Esophagus squamous epithelium (tissue), 5 donors: ENCODE measurements around the gene MYO9A. TPM values are rescaled to one million over a fixed set of nuclear protein-coding genes. Genes with fewer than 3 reads are reported as not detected.
A peak's percentile ranks its signal among the peaks of the same experiment; 100 is the strongest.

ENCODE experiments used
- DNase-seq: peaks from one replicate; lab custom pipeline; 2025; lab: John Stamatoyannopoulos, UW
- H3K27ac ChIP-seq, 4 donors: fragments of 200-600 bp; sonication (generic); one replicate each; pipeline ENCODE4 v1.5.1; 2016 to 2019; ENCODE audit warnings: mild to moderate bottlenecking in 1 of 4
- H3K27me3 ChIP-seq, 4 donors: fragments of 200-600 bp; sonication (generic); 1 replicate in 3 of 4; 2 replicates in 1 of 4; pipeline versions ENCODE4 v1.5.1 to v1.6.0; 2017 to 2021; ENCODE audit warnings: antibody characterized with exemption in 1 of 4
- H3K36me3 ChIP-seq, 3 donors: fragments of 200-600 bp; sonication (generic); one replicate each; pipeline ENCODE4 v1.5.1; 2016 to 2019
- H3K4me1 ChIP-seq, 3 donors: fragments of 200-600 bp; sonication (generic); one replicate each; pipeline ENCODE4 v1.5.1; 2017 to 2019
- H3K4me3 ChIP-seq, 4 donors: fragments of 200-600 bp; sonication (generic); 1 replicate in 3 of 4; 2 replicates in 1 of 4; pipeline ENCODE4 v1.5.1; 2016 to 2019; ENCODE audit warnings: mild to moderate bottlenecking in 2 of 4, moderate library complexity in 1 of 4
- H3K9me3 ChIP-seq, 3 donors: fragments of 200-600 bp; sonication (generic); one replicate each; pipeline ENCODE4 v1.5.1; 2016 to 2019
- POLR2A ChIP-seq, 4 donors: fragments of 450-650 bp; IDR thresholded peaks; one replicate each; pipeline ENCODE4 v1.6.1; 2017; ENCODE audit warnings: antibody characterized with exemption in 4 of 4, mild to moderate bottlenecking in 4 of 4, moderate library complexity in 3 of 4
- WGBS, 2 donors: methylation state at CpG; one replicate each; pipeline ENCODE4 v1.1.5; 2018; 5-methylcytosine and 5-hydroxymethylcytosine counted together
- intact Hi-C: fragments of 100-400 bp; cut with DNase I; formaldehyde crosslinking; loops from one replicate; pipeline ENCODE4 v1.15.0; 2022
- total RNA-seq, 4 donors: library from RNA; depleted of rRNA; stranded (reverse); fragments of >200 nt; gene quantifications; one replicate each; pipeline ENCODE4 v1.1.0, GENCODE V29; 2016
- TF ChIP-seq, protein P1 (sequence below), 6 experiments: fragments of 450-650 bp in 4 of 6; fragments of 200-600 bp in 2 of 6; sonication (generic) in 2 of 6; IDR thresholded peaks; one replicate each; pipeline ENCODE4 v1.5.1; 2016 to 2019; ENCODE audit warnings: antibody characterized with exemption in 6 of 6, mild to moderate bottlenecking in 4 of 6, moderate library complexity in 4 of 6
- donor health status: DM: yes; HTN: yes; CAD: no.

MYO9A gene
- total RNA-seq, 4 donors from 2014 or later = 18.2 to 62.0 (median 35.0) TPM

GRCh38 chr15:71800835-71801745 lies 316.9 kb downstream of the MYO9A start:
- H3K36me3 ChIP-seq = no peaks in the 10 kb centered on the region
- H3K9me3 ChIP-seq = no peaks in the 10 kb centered on the region
- WGBS, 2 donors = 53 to 58% methylated on average over 13 to 16 of the region's 17 CpGs
- intact Hi-C loops = loop anchor here (10.0 kb wide), 1 partner anchor 354 kb away; no protein-coding TSS in a partner anchor
- H3K27ac ChIP-seq = no peak overlapping the region
- H3K4me1 ChIP-seq = peaks cover 0 to 15% (median 0%) of the 10 kb centered on the region in 3 donors
- H3K27me3 ChIP-seq = no peaks in the 10 kb centered on the region
- H3K4me3 ChIP-seq = no peak overlapping the region
- DNase-seq = no peak
- TF ChIP-seq, protein P1, sequence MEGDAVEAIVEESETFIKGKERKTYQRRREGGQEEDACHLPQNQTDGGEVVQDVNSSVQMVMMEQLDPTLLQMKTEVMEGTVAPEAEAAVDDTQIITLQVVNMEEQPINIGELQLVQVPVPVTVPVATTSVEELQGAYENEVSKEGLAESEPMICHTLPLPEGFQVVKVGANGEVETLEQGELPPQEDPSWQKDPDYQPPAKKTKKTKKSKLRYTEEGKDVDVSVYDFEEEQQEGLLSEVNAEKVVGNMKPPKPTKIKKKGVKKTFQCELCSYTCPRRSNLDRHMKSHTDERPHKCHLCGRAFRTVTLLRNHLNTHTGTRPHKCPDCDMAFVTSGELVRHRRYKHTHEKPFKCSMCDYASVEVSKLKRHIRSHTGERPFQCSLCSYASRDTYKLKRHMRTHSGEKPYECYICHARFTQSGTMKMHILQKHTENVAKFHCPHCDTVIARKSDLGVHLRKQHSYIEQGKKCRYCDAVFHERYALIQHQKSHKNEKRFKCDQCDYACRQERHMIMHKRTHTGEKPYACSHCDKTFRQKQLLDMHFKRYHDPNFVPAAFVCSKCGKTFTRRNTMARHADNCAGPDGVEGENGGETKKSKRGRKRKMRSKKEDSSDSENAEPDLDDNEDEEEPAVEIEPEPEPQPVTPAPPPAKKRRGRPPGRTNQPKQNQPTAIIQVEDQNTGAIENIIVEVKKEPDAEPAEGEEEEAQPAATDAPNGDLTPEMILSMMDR (IDR thresholded peaks at IDR 0.05) = peak; percentile 36 to 92 (median 84)
- no peak for TF ChIP-seq POLR2A (IDR thresholded peaks at IDR 0.05)

DNA sequence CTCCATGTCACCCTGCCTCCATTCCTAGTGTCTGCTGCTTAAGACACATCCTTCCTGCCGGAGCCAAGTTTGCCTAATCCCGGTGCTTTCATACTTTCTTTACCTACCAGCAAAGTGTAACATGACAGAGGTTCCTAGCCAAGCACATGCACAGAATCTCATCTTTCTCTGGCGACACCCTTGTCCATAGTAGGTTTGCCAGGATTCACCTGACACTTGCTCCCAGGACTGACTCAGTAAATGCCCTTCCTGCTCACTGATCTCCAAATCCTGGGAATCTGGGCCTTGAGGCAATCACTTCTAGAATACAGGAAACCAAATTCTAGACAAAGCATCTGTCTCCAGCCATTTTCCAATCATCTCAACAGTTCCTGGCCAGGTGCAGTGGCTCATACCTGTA lies 317.8 kb downstream of the MYO9A start:
- Histone ChIP-seq H3K36me3 (no peaks in the 10 kb centered on the region), H3K4me1 (peaks cover 0 to 15% (median 0%) of the 10 kb centered on the region in 3 donors), H3K27ac (no peak overlapping the region), H3K4me3 (no peak overlapping the region), H3K9me3 (no peaks in the 10 kb centered on the region), H3K27me3 (no peaks in the 10 kb centered on the region)
- WGBS, 2 donors = 53 to 76% methylated on average over 3 of the region's 3 CpGs
- DNase-seq = no peak
- TF ChIP-seq, protein P1 (IDR thresholded peaks at IDR 0.05) = no peak
- TF ChIP-seq POLR2A (IDR thresholded peaks at IDR 0.05) = no peak
- intact Hi-C loops = loop anchor here (10.0 kb wide), 1 partner anchor 355 kb away; no protein-coding TSS in a partner anchor

GRCh38 chr15:71798641-71799040 lies 319.3 kb downstream of the MYO9A start:
- Histone ChIP-seq H3K4me3 (no peak overlapping the region), H3K4me1 (peaks cover 0 to 15% (median 0%) of the 10 kb centered on the region in 3 donors), H3K36me3 (no peaks in the 10 kb centered on the region), H3K27me3 (no peaks in the 10 kb centered on the region), H3K9me3 (no peaks in the 10 kb centered on the region), H3K27ac (no peak overlapping the region)
- 65 to 78% methylated on average over 4 to 6 of the region's 6 CpGs for WGBS, 2 donors
- intact Hi-C loops = no loop called here
- TF ChIP-seq, protein P1 (IDR thresholded peaks at IDR 0.05) = no peak
- TF ChIP-seq POLR2A (IDR thresholded peaks at IDR 0.05) = no peak
- DNase-seq = no peak

GRCh38 chr15:71792521-71792920 lies 325.4 kb downstream of the MYO9A start:
- TF ChIP-seq POLR2A (IDR thresholded peaks at IDR 0.05) = no peak
- TF ChIP-seq, protein P1 (IDR thresholded peaks at IDR 0.05) = no peak
- intact Hi-C loops = no loop called here
- WGBS, 2 donors = 48 to 58% methylated on average over 2 of the region's 2 CpGs
- Histone ChIP-seq H3K27ac (no peak overlapping the region), H3K36me3 (no peaks in the 10 kb centered on the region), H3K4me1 (no peaks in the 10 kb centered on the region), H3K4me3 (no peak overlapping the region), H3K27me3 (no peaks in the 10 kb centered on the region), H3K9me3 (no peaks in the 10 kb centered on the region)
- no peak for DNase-seq

- Histone ChIP-seq H3K27me3 (no peaks in the 10 kb centered on the region), H3K4me3 (no peak overlapping the region), H3K9me3 (no peaks in the 10 kb centered on the region), H3K4me1 (no peaks in the 10 kb centered on the region), H3K36me3 (no peaks in the 10 kb centered on the region), H3K27ac (no peak overlapping the region)
- intact Hi-C loops = no loop called here
- WGBS, 2 donors = 87 to 91% methylated on average over 7 of the region's 7 CpGs
- no peak for DNase-seq
- TF ChIP-seq, protein P1 (IDR thresholded peaks at IDR 0.05) = no peak
- no peak for TF ChIP-seq POLR2A (IDR thresholded peaks at IDR 0.05)
These were observed 326.0 kb downstream of the MYO9A start for GRCh38 chr15:71791975-71792374.
